H1 (cell line): ENCODE measurements around the gene PDK2. TPM values are rescaled to one million over a fixed set of nuclear protein-coding genes. Genes with fewer than 3 reads are reported as not detected.

Source experiments
- CTCF ChIA-PET: fragments of 300-600 bp; sonication (Branson Sonifier 250); formaldehyde crosslinking; loops from one replicate; lab custom pipeline; 2021; ENCODE audit not compliant: partially characterized antibody; lab: Charles Lee
- POLR2A ChIA-PET: fragments of 300-600 bp; sonication (Branson Sonifier 250); formaldehyde crosslinking; loops from one replicate; lab custom pipeline; 2021; ENCODE audit warnings: inconsistent platforms; ENCODE audit not compliant: partially characterized antibody; lab: Charles Lee
- DNase-seq, 2 experiments: peaks; one replicate each; pipeline versions ENCODE4 v3.0.0 to v3.0.0-alpha.2; 2010 to 2022; ENCODE audit warnings: low spot score in 2 of 2, low read depth in 1 of 2, mixed read lengths in 1 of 2
- FAIRE-seq: peaks from 2 replicates; lab custom pipeline; 2011; peaks lifted over from hg19 to GRCh38; lab: Jason Lieb, UNC
- H2AFZ ChIP-seq: 2 replicates; pipeline ENCODE4 v1.8.1; 2012; ENCODE audit warnings: low read length, inconsistent platforms
- H2AK5ac ChIP-seq: 2 replicates; pipeline ENCODE4 v1.6.1; 2013; ENCODE audit warnings: low read depth, low read length
- H2BK120ac ChIP-seq: replicated peaks from 2 replicates; pipeline ENCODE3; 2013; ENCODE audit warnings: low read depth, low read length, inconsistent platforms
- H2BK12ac ChIP-seq: 2 replicates; pipeline ENCODE4 v1.6.1; 2013; ENCODE audit warnings: low read depth, low read length
- H2BK15ac ChIP-seq: 2 replicates; pipeline ENCODE4 v1.6.1; 2013; ENCODE audit warnings: low read length
- H2BK20ac ChIP-seq: 2 replicates; pipeline ENCODE4 v1.6.1; 2013; ENCODE audit warnings: low read length
- H2BK5ac ChIP-seq: 2 replicates; pipeline ENCODE4 v1.6.1; 2013; ENCODE audit warnings: low read depth, low read length
- H3K14ac ChIP-seq: 2 replicates; pipeline ENCODE4 v1.6.1; 2013; ENCODE audit warnings: inconsistent platforms; ENCODE audit not compliant: insufficient read length
- H3K18ac ChIP-seq: 2 replicates; pipeline ENCODE4 v1.6.1; 2013; ENCODE audit warnings: low read length; ENCODE audit errors: extremely low read depth
- H3K23ac ChIP-seq: 2 replicates; pipeline ENCODE4 v1.6.1; 2013; ENCODE audit warnings: inconsistent platforms; ENCODE audit not compliant: insufficient read length
- H3K23me2 ChIP-seq: 2 replicates; pipeline ENCODE4 v1.6.1; 2013; ENCODE audit warnings: low read depth, low read length
- H3K27ac ChIP-seq: 2 replicates; pipeline ENCODE4 v1.6.1; 2011; ENCODE audit warnings: low read depth, low read length, inconsistent platforms
- H3K27me3 ChIP-seq, 4 experiments: replicated peaks in 1 of 4; 1 replicate in 1 of 4; 2 replicates in 3 of 4; pipeline versions ENCODE4 v1.6.1 to v1.8.1; 2011 to 2013; ENCODE audit warnings: low read length in 3 of 4, mild to moderate bottlenecking in 3 of 4, inconsistent platforms in 2 of 4, mixed read lengths in 2 of 4, moderate library complexity in 1 of 4; ENCODE audit not compliant: control insufficient read depth in 3 of 4, insufficient read depth in 3 of 4; ENCODE audit errors: extremely low read depth in 1 of 4
- H3K36me3 ChIP-seq, 4 experiments: 2 replicates each; pipeline versions ENCODE4 v1.6.1 to v1.8.1; 2011 to 2013; ENCODE audit warnings: mild to moderate bottlenecking in 4 of 4, low read length in 3 of 4, moderate library complexity in 2 of 4, control low read depth in 1 of 4, inconsistent platforms in 1 of 4; ENCODE audit not compliant: insufficient read depth in 4 of 4, control insufficient read depth in 2 of 4
- H3K4ac ChIP-seq: replicated peaks from 2 replicates; pipeline ENCODE3; 2013; ENCODE audit warnings: low read length, low read depth, mixed read lengths, inconsistent platforms; ENCODE audit not compliant: insufficient read length
- H3K4me1 ChIP-seq, 4 experiments: replicated peaks in 1 of 4; 1 replicate in 1 of 4; 2 replicates in 3 of 4; pipeline versions ENCODE4 v1.6.1 to v1.8.1; 2011 to 2013; ENCODE audit warnings: low read length in 3 of 4, inconsistent platforms in 2 of 4, mixed read lengths in 1 of 4; ENCODE audit not compliant: insufficient read depth in 4 of 4, control insufficient read depth in 3 of 4
- H3K4me2 ChIP-seq, 2 experiments: 2 replicates each; pipeline versions ENCODE4 v1.6.1 to v1.8.1; 2011 to 2013; ENCODE audit warnings: low read depth in 2 of 2, low read length in 2 of 2, control low read depth in 1 of 2, inconsistent platforms in 1 of 2, mild to moderate bottlenecking in 1 of 2; ENCODE audit not compliant: insufficient read depth in 1 of 2
- H3K4me3 ChIP-seq, 4 experiments: fragments of 200-600, 300-600 bp in 1 of 4; sonication (generic), shearing (Covaris generic), sonication (Bioruptor Twin) in 1 of 4; 2 replicates each; pipeline versions ENCODE4 v1.5.1 to v1.8.1; 2011 to 2016; ENCODE audit warnings: low read length in 4 of 4, low read depth in 3 of 4, control low read depth in 2 of 4, inconsistent platforms in 2 of 4, mild to moderate bottlenecking in 2 of 4, mixed read lengths in 1 of 4, moderate library complexity in 1 of 4; ENCODE audit not compliant: insufficient read depth in 2 of 4; ENCODE audit errors: extremely low read depth in 1 of 4
- H3K56ac ChIP-seq: replicated peaks from 2 replicates; pipeline ENCODE3; 2013; ENCODE audit warnings: low read depth, mild to moderate bottlenecking, mixed read lengths, low read length, inconsistent platforms; ENCODE audit not compliant: insufficient read length
- H3K79me1 ChIP-seq: 2 replicates; pipeline ENCODE4 v1.6.1; 2013; ENCODE audit warnings: low read depth, low read length, control low read depth
- H3K79me2 ChIP-seq, 2 experiments: 2 replicates each; pipeline versions ENCODE4 v1.6.1 to v1.8.1; 2012 to 2013; ENCODE audit warnings: low read length in 2 of 2, mild to moderate bottlenecking in 2 of 2, inconsistent platforms in 1 of 2; ENCODE audit not compliant: insufficient read depth in 2 of 2, control insufficient read depth in 1 of 2
- H3K9ac ChIP-seq, 4 experiments: replicated peaks in 1 of 4; 1 replicate in 1 of 4; 2 replicates in 3 of 4; pipeline versions ENCODE4 v1.6.1 to v1.8.1; 2011 to 2013; ENCODE audit warnings: low read depth in 3 of 4, low read length in 3 of 4, control low read depth in 2 of 4, mild to moderate bottlenecking in 2 of 4, moderate library complexity in 2 of 4, inconsistent platforms in 1 of 4; ENCODE audit errors: extremely low read depth in 1 of 4
- H3K9me3 ChIP-seq, 2 experiments: 2 replicates each; pipeline versions ENCODE4 v1.6.1 to v1.8.1; 2012 to 2013; ENCODE audit warnings: mild to moderate bottlenecking in 2 of 2, moderate library complexity in 2 of 2, control low read depth in 1 of 2, inconsistent platforms in 1 of 2, low read depth in 1 of 2, low read length in 1 of 2, mixed read lengths in 1 of 2; ENCODE audit not compliant: insufficient read depth in 2 of 2
- H4K20me1 ChIP-seq, 2 experiments: replicated peaks in 1 of 2; 2 replicates each; pipeline versions ENCODE3 to v1.8.1; 2011 to 2013; ENCODE audit warnings: inconsistent platforms in 2 of 2, low read length in 2 of 2, mild to moderate bottlenecking in 1 of 2; ENCODE audit not compliant: insufficient read depth in 2 of 2, control insufficient read depth in 1 of 2
- H4K5ac ChIP-seq: 2 replicates; pipeline ENCODE4 v1.6.1; 2013; ENCODE audit warnings: low read length, low read depth, mixed read lengths, inconsistent platforms; ENCODE audit not compliant: insufficient read length
- H4K8ac ChIP-seq: 2 replicates; pipeline ENCODE4 v1.8.0; 2013; ENCODE audit warnings: mild to moderate bottlenecking, moderate library complexity, low read length, inconsistent platforms; ENCODE audit not compliant: insufficient read depth; ENCODE audit errors: extremely low read depth
- H4K91ac ChIP-seq: replicated peaks from 2 replicates; pipeline ENCODE3; 2013; ENCODE audit warnings: low read length, mixed read lengths, inconsistent platforms; ENCODE audit not compliant: insufficient read length
- KDM4A ChIP-seq: IDR thresholded peaks from one replicate; pipeline ENCODE4 v1.7.1; 2012; ENCODE audit warnings: low read depth, mild to moderate bottlenecking, moderate library complexity, low read length, inconsistent platforms; ENCODE audit not compliant: severe bottlenecking
- POLR2AphosphoS5 ChIP-seq: IDR thresholded peaks from 2 replicates; pipeline ENCODE4 v1.6.1; 2011; ENCODE audit warnings: low read depth, low read length
- POU5F1 ChIP-seq: IDR thresholded peaks from 2 replicates; pipeline ENCODE4 v1.6.1; 2011; ENCODE audit warnings: low read depth, mild to moderate bottlenecking, low read length, moderate library complexity
- SUZ12 ChIP-seq: fragments of 200-600 bp; sonication (generic); IDR thresholded peaks from 2 replicates; pipeline ENCODE4 v1.6.1; 2012; ENCODE audit warnings: mild to moderate bottlenecking, inconsistent platforms, low read length, moderate library complexity, mixed read lengths
- WGBS, 2 experiments: shearing (Covaris generic) in 1 of 2; methylation state at CpG; one replicate each; pipeline versions ENCODE4 v1.1.6 to v1.1.7; 2013 to 2015; ENCODE audit warnings: low lambda C conversion rate in 2 of 2, mixed read lengths in 2 of 2, inconsistent platforms in 1 of 2, low coverage in 1 of 2, missing lambda C conversion rate in 1 of 2; ENCODE audit not compliant: insufficient replicate concordance in 2 of 2, insufficient coverage in 1 of 2, insufficient read length in 1 of 2; ENCODE audit errors: extremely low coverage in 1 of 2, missing lambda C conversion rate in 1 of 2; 5-methylcytosine and 5-hydroxymethylcytosine counted together
- polyA plus RNA-seq, 7 experiments: library from polyadenylated mRNA; depleted of rRNA in 3 of 7; stranded (reverse) in 5 of 7; unstranded in 2 of 7; fragments of >200 nt in 5 of 7; fragments of 200-250 nt in 2 of 7; gene quantifications; 1 replicate in 5 of 7; 2 replicates in 1 of 7; 4 replicates in 1 of 7; pipeline versions ENCODE4 v1.2.1 to v1.2.3, GENCODE V29; 2011 to 2013; ENCODE audit warnings: missing spikeins in 2 of 7, mixed read lengths in 2 of 7
- total RNA-seq: library from RNA; stranded (reverse); fragmentation: NEBNext Ultra II Directional; extraction: Animal tissue kit (Norgen Biotek cat#: 25700); gene quantifications from 2 replicates; pipeline ENCODE4 v1.2.1, GENCODE V29; 2021

PDK2 gene
- total and polyA plus RNA-seq, 2 of the 8 experiments (the other 6 are each of a cell fraction or from before 2014, with no cell fraction given), result 18.3 to 121 TPM

- Histone ChIP-seq H4K5ac (no peak overlapping the region), H4K91ac (no peak overlapping the region), H2BK15ac (no peak overlapping the region), H3K4me2 (no peak overlapping the region), H3K23me2 (peaks cover 15% of the 10 kb centered on the region), H3K9me3 (no peaks in the 10 kb centered on the region), H3K79me2 (no peaks in the 10 kb centered on the region), H2BK12ac (0 out of 2 replicates have a peak overlapping the region, but pooled peaks have one; percentile 27), H3K4me3 (no peak overlapping the region), H4K8ac (no peak overlapping the region), H3K18ac (no peak overlapping the region), H3K9ac (no peak overlapping the region), H2BK5ac (no peak overlapping the region), H3K4ac (no peak overlapping the region), H2AFZ (no peak overlapping the region), H3K14ac (no peak overlapping the region), H3K36me3 (no peaks in the 10 kb centered on the region), H3K23ac (no peak overlapping the region), H3K4me1 (peaks cover 0 to 11% (median 5%) of the 10 kb centered on the region in 4 experiments; a peak in 5 of 7 replicates), H2BK120ac (no peak overlapping the region), H3K27me3 (peaks cover 0 to 13% (median 11%) of the 10 kb centered on the region in 4 experiments; a peak in 5 of 7 replicates), H2AK5ac (no peak overlapping the region), H3K79me1 (peaks cover 2% of the 10 kb centered on the region; the same call in 1 of the 2 replicates), H4K20me1 (peaks cover 0 to 2% of the 10 kb centered on the region in 2 experiments), H2BK20ac (no peak overlapping the region), H3K56ac (no peak overlapping the region), H3K27ac (no peak overlapping the region)
- TF ChIP-seq POLR2AphosphoS5 (no peak), KDM4A (no peak), SUZ12 (no peak), POU5F1 (no peak)
- FAIRE-seq, result no peak
- no peak for DNase-seq
- ChIA-PET CTCF (interaction anchor here (4.4 to 14.6 kb wide), 3 partner anchors 17 to 34 kb away, joined by 23 to 169 read pairs (median 39); partner anchors contain the start of gene PDK2), POLR2A (no interaction called here)
- WGBS, 2 experiments, result 84% methylated on average over 3 of the region's 4 CpGs; no CpG with 5 or more reads in 1 of the 2 experiments
Observed at GRCh38 chr17:50059256-50059655, 35.9 kb upstream of the PDK2 start.
